Prostate gland (tissue), 2 donors: ENCODE results near the gene QTRT2. TPM values are rescaled to one million over a fixed set of nuclear protein-coding genes. Genes with fewer than 3 reads are reported as not detected.

Source experiments
- DNase-seq: peaks from one replicate; pipeline ENCODE4 v3.0.0-alpha.2; 2019; ENCODE audit warnings: low spot score
- H3K27ac ChIP-seq, 2 donors: fragments of 200-600 bp; sonication (generic); 2 replicates each; pipeline ENCODE4 v1.5.1; 2017 to 2019
- H3K27me3 ChIP-seq: fragments of 200-600 bp; sonication (generic); replicated peaks from 2 replicates; pipeline ENCODE4 v1.5.1; 2019; ENCODE audit not compliant: insufficient read depth
- H3K36me3 ChIP-seq, 2 donors: fragments of 200-600 bp; sonication (generic); 1 replicate in 1 of 2; 2 replicates in 1 of 2; pipeline versions ENCODE4 v1.5.1 to v1.8.1; 2017 to 2019
- H3K4me1 ChIP-seq: fragments of 200-600 bp; sonication (generic); replicated peaks from 2 replicates; pipeline ENCODE4 v1.5.1; 2019
- H3K4me3 ChIP-seq, 2 donors: fragments of 200-600 bp; sonication (generic); 2 replicates each; pipeline ENCODE4 v1.5.1; 2017 to 2019
- H3K9me3 ChIP-seq: fragments of 200-600 bp; sonication (generic); 2 replicates; pipeline ENCODE4 v1.5.1; 2017
- POLR2A ChIP-seq: fragments of 450-650 bp; IDR thresholded peaks from one replicate; pipeline ENCODE4 v1.6.1; 2016; ENCODE audit warnings: antibody characterized with exemption, mild to moderate bottlenecking
- POLR2AphosphoS5 ChIP-seq: sonication (generic); formaldehyde crosslinking; IDR thresholded peaks from one replicate; pipeline ENCODE4 v1.6.1; 2017; ENCODE audit warnings: antibody characterized with exemption
- WGBS: methylation state at CpG from one replicate; pipeline ENCODE4 v1.1.5; 2018; 5-methylcytosine and 5-hydroxymethylcytosine counted together
- intact Hi-C: fragments of 100-400 bp; cut with DNase I; formaldehyde crosslinking; loops from one replicate; pipeline ENCODE4 v1.14.2; 2022
- total RNA-seq, 2 donors: library from RNA; depleted of rRNA; stranded (reverse); fragments of >200 nt; gene quantifications; one replicate each; pipeline ENCODE4 v1.1.0, GENCODE V29; 2016
- TF ChIP-seq, protein P1 (sequence below), 4 experiments: fragments of 200-600 bp in 2 of 4; fragments of 450-650 bp in 2 of 4; sonication (generic) in 2 of 4; IDR thresholded peaks; 1 replicate in 3 of 4; 2 replicates in 1 of 4; pipeline ENCODE4 v1.5.1; 2016 to 2019; ENCODE audit warnings: antibody characterized with exemption in 4 of 4, mild to moderate bottlenecking in 2 of 4, moderate library complexity in 2 of 4

Gene QTRT2
- total RNA-seq, 2 donors from 2014 or later = 11.7 to 20.8 TPM

- no peak overlapping the region for H3K4me3 ChIP-seq
- no peaks in the 10 kb centered on the region for H3K27me3 ChIP-seq
- H3K9me3 ChIP-seq = no peaks in the 10 kb centered on the region
- DNase-seq = no peak
- H3K36me3 ChIP-seq = no peaks in the 10 kb centered on the region
- no peaks in the 10 kb centered on the region for H3K4me1 ChIP-seq
- intact Hi-C loops = no loop called here
- 89% methylated on average over 6 of the region's 6 CpGs for WGBS
- H3K27ac ChIP-seq = no peak overlapping the region
- TF ChIP-seq, protein P1, sequence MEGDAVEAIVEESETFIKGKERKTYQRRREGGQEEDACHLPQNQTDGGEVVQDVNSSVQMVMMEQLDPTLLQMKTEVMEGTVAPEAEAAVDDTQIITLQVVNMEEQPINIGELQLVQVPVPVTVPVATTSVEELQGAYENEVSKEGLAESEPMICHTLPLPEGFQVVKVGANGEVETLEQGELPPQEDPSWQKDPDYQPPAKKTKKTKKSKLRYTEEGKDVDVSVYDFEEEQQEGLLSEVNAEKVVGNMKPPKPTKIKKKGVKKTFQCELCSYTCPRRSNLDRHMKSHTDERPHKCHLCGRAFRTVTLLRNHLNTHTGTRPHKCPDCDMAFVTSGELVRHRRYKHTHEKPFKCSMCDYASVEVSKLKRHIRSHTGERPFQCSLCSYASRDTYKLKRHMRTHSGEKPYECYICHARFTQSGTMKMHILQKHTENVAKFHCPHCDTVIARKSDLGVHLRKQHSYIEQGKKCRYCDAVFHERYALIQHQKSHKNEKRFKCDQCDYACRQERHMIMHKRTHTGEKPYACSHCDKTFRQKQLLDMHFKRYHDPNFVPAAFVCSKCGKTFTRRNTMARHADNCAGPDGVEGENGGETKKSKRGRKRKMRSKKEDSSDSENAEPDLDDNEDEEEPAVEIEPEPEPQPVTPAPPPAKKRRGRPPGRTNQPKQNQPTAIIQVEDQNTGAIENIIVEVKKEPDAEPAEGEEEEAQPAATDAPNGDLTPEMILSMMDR (IDR thresholded peaks at IDR 0.05) = no peak
- TF ChIP-seq POLR2A (no peak), POLR2AphosphoS5 (no peak)
Measured at GRCh38 chr3:114112696-114113095, 56.2 kb downstream of the QTRT2 start.

GRCh38 chr3:114114719-114115118, 58.2 kb downstream of the QTRT2 start:
- H3K4me3 ChIP-seq = no peak overlapping the region
- H3K4me1 ChIP-seq = no peaks in the 10 kb centered on the region
- no peaks in the 10 kb centered on the region for H3K27me3 ChIP-seq
- no peaks in the 10 kb centered on the region for H3K9me3 ChIP-seq
- WGBS = 83% methylated on average over 3 of the region's 3 CpGs
- intact Hi-C loops = no loop called here
- TF ChIP-seq, protein P1 (IDR thresholded peaks at IDR 0.05) = no peak
- TF ChIP-seq POLR2A (no peak), POLR2AphosphoS5 (no peak)
- H3K27ac ChIP-seq = no peak overlapping the region
- DNase-seq = no peak
- H3K36me3 ChIP-seq = no peaks in the 10 kb centered on the region

DNA sequence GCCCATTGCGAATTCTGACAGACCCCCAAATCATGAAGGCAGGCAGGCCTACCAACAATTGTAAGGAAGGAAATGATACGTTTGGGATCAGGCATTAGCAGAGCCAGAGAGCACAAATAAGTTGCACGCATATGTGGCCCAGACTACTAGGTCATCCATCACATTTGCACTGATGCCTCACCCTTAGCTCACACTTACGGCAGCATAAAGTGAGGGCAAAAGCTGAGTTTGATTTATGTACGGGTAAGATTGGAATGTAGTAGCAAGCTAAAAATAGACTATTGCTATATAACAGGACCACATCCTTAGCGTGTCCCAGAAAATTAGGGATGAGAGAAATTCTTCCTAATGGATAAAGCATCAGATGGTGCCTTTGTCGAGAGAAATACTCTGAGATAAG, 58.6 kb downstream of the QTRT2 start:
- H3K9me3 ChIP-seq = no peaks in the 10 kb centered on the region
- no peak overlapping the region for H3K27ac ChIP-seq
- H3K4me1 ChIP-seq = no peaks in the 10 kb centered on the region
- H3K4me3 ChIP-seq = no peak overlapping the region
- no peaks in the 10 kb centered on the region for H3K36me3 ChIP-seq
- TF ChIP-seq POLR2AphosphoS5 (no peak), POLR2A (no peak)
- TF ChIP-seq, protein P1 (IDR thresholded peaks at IDR 0.05) = no peak
- 91% methylated on average over 7 of the region's 7 CpGs for WGBS
- H3K27me3 ChIP-seq = no peaks in the 10 kb centered on the region
- intact Hi-C loops = no loop called here
- DNase-seq = no peak

DNA sequence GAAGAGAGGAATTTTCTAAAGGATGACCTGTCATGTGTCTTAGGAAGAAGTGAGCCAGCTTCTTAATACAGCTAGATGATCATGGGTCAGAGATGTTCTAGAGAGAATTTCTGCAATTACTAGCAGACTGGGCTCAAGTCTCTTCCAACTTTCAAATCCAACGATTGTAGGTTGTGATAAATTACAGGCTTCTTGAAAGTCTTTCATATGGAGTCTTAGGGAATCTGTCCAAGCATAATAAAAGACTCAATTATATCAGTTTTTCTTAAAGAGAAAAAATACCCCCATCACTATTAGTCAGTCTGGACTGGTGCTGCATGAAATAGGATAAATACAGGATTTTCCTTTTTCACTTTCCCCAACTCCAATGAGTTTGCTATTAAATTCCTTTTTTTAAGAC, 63.2 kb downstream of the QTRT2 start:
- intact Hi-C loops = no loop called here
- Histone ChIP-seq H3K4me1 (no peaks in the 10 kb centered on the region), H3K27me3 (no peaks in the 10 kb centered on the region), H3K9me3 (no peaks in the 10 kb centered on the region), H3K27ac (no peak overlapping the region), H3K36me3 (no peaks in the 10 kb centered on the region), H3K4me3 (no peak overlapping the region)
- no peak for TF ChIP-seq POLR2A
- no peak for TF ChIP-seq POLR2AphosphoS5
- TF ChIP-seq, protein P1 (IDR thresholded peaks at IDR 0.05) = no peak
- WGBS = 15% methylated on average over 1 of the region's 1 CpG
- no peak for DNase-seq

GRCh38 chr3:114120211-114120610, 63.7 kb downstream of the QTRT2 start:
- WGBS = 61% methylated on average over 3 of the region's 3 CpGs
- DNase-seq = no peak
- no peaks in the 10 kb centered on the region for H3K36me3 ChIP-seq
- TF ChIP-seq POLR2A (no peak), POLR2AphosphoS5 (no peak)
- TF ChIP-seq, protein P1 (IDR thresholded peaks at IDR 0.05) = no peak
- no peak overlapping the region for H3K4me3 ChIP-seq
- no peaks in the 10 kb centered on the region for H3K9me3 ChIP-seq
- no peaks in the 10 kb centered on the region for H3K4me1 ChIP-seq
- H3K27ac ChIP-seq = no peak overlapping the region
- intact Hi-C loops = no loop called here
- H3K27me3 ChIP-seq = no peaks in the 10 kb centered on the region
